HFFc6 (cell line): ENCODE results near the gene COPA. TPM values are rescaled to one million over a fixed set of nuclear protein-coding genes. Genes with fewer than 3 reads are reported as not detected.

Source experiments
- DNase-seq: peaks from one replicate; pipeline ENCODE4 v3.0.0-alpha.2; 2018
- H3K27ac Mint-ChIP-seq: 2 replicates; pipeline ENCODE4 v1.8.0; 2020; ENCODE audit warnings: mild to moderate bottlenecking, mixed read lengths
- H3K27me3 Mint-ChIP-seq: 2 replicates; pipeline ENCODE4 v1.8.0; 2021; ENCODE audit warnings: mild to moderate bottlenecking, moderate library complexity, mixed read lengths; ENCODE audit not compliant: insufficient read depth
- H3K36me3 Mint-ChIP-seq: 2 replicates; pipeline ENCODE4 v1.8.0; 2021; ENCODE audit warnings: low read depth, mixed read lengths
- H3K4me1 Mint-ChIP-seq: 2 replicates; pipeline ENCODE4 v1.8.0; 2020; ENCODE audit warnings: low read depth, mixed read lengths
- H3K4me3 Mint-ChIP-seq: 2 replicates; pipeline ENCODE4 v1.8.0; 2020; ENCODE audit warnings: mild to moderate bottlenecking, moderate library complexity, mixed read lengths
- H3K9me3 Mint-ChIP-seq: 2 replicates; pipeline ENCODE4 v1.8.0; 2020; ENCODE audit warnings: mild to moderate bottlenecking, mixed read lengths
- total RNA-seq, 6 experiments: library from RNA; stranded (reverse); fragmentation: NEBNext Ultra II Directional; extraction: Animal tissue kit (Norgen Biotek cat#: 25700); gene quantifications; 2 replicates in 1 of 6; 3 replicates in 5 of 6; pipeline ENCODE4 v1.2.3, GENCODE V29; 2021
- TF ChIP-seq, protein P1 (sequence below): fragments of 200-600 bp; sonication (generic); IDR thresholded peaks from 2 replicates; pipeline ENCODE4 v1.5.0; 2021; ENCODE audit warnings: antibody characterized with exemption, mild to moderate bottlenecking

COPA gene
- total RNA-seq, 6 experiments from 2014 or later = 218 to 257 (median 249) TPM

DNA sequence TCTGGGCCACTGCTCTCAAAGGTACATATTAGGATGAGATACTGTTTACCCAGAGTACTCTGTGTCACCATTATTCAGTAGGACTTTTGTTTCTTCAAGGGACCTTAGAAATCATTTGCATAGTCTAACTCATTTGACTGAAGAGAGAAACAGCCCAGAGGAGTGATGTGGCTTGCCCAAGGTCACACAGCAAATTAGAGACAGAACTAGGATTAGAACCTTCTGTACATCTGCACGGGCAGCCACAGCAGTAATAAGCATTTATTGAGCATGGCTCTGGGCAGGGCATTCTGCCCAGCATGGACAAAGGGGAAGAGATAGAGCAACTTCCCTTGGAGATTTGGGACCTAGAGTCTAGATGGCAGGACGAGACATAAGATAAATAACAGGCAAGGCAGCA is 18.1 kb upstream of the COPA start:
- H3K4me1 Mint-ChIP-seq = peaks cover 7% of the 10 kb centered on the region; the same call in 1 of the 2 replicates
- TF ChIP-seq, protein P1, sequence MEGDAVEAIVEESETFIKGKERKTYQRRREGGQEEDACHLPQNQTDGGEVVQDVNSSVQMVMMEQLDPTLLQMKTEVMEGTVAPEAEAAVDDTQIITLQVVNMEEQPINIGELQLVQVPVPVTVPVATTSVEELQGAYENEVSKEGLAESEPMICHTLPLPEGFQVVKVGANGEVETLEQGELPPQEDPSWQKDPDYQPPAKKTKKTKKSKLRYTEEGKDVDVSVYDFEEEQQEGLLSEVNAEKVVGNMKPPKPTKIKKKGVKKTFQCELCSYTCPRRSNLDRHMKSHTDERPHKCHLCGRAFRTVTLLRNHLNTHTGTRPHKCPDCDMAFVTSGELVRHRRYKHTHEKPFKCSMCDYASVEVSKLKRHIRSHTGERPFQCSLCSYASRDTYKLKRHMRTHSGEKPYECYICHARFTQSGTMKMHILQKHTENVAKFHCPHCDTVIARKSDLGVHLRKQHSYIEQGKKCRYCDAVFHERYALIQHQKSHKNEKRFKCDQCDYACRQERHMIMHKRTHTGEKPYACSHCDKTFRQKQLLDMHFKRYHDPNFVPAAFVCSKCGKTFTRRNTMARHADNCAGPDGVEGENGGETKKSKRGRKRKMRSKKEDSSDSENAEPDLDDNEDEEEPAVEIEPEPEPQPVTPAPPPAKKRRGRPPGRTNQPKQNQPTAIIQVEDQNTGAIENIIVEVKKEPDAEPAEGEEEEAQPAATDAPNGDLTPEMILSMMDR = no peak
- DNase-seq = no peak
- no peaks in the 10 kb centered on the region for H3K9me3 Mint-ChIP-seq
- no peak overlapping the region for H3K27ac Mint-ChIP-seq
- peaks cover 26% of the 10 kb centered on the region for H3K36me3 Mint-ChIP-seq
- no peak overlapping the region for H3K4me3 Mint-ChIP-seq
- peaks cover 2% of the 10 kb centered on the region; the same call in 1 of the 2 replicates for H3K27me3 Mint-ChIP-seq

DNA sequence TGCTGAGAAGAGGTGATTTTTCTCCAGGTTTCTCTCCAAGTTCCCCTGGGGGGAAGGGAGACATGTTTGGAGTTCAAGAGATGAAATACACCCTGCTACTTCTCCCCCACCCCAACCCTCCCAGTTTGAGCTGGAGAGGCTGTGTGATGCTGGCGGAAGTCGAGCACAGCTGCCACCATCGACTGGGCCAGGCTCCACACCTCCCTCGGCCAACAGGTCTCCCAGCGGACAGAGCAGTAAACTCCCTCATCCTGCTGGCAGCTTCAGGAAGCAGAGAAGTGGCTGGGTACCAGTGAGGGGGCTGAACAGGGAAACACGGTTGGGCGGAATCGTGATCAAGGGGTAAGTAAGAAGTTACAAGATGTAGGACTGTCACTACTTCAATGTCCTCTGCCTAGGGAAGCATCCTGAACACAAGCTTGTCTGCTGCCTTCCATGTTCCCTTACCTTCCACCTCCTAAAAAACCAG is 17.2 kb upstream of the COPA start:
- TF ChIP-seq, protein P1 = no peak
- H3K27me3 Mint-ChIP-seq = no peaks in the 10 kb centered on the region
- no peak overlapping the region for H3K27ac Mint-ChIP-seq
- no peak for DNase-seq
- H3K4me1 Mint-ChIP-seq = peaks cover 7% of the 10 kb centered on the region; the same call in 1 of the 2 replicates
- H3K9me3 Mint-ChIP-seq = no peaks in the 10 kb centered on the region
- H3K4me3 Mint-ChIP-seq = no peak overlapping the region
- H3K36me3 Mint-ChIP-seq = peaks cover 29% of the 10 kb centered on the region

DNA sequence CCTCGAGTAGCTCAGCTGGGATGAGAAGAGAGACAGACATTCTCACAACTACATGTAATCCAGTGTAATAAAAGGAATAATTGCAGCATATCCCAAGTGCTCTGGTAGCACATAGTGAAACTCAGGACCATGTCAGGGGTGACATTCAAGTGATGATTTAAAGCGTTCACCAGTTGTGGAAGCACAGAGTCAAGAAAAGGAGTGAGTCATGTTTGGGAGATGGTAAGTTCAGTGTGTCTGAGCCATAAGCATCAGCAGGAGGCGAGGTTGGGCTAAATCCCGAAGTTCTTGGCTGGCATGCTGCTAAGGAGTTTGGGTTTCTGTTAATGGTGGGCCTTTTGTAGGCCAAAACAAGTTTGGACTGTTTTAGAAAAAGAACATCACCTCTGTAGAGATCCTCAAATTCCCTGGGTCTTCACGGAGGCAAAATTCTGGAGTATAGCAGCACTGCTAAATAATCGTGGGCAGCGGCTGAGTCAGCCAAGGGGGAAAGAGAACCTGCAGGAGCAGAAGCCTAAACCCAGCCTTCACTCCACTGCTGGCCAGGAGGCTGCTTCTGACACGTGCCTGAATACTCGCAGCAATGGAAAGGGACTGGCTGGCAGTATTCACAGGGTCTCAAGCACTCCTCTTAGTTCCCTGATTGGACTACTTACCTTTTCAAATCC is 16.6 kb upstream of the COPA start:
- TF ChIP-seq, protein P1 = 0 out of 2 replicates have a peak, but pooled peaks have one; percentile 7
- DNase-seq = no peak
- no peak overlapping the region for H3K4me3 Mint-ChIP-seq

DNA sequence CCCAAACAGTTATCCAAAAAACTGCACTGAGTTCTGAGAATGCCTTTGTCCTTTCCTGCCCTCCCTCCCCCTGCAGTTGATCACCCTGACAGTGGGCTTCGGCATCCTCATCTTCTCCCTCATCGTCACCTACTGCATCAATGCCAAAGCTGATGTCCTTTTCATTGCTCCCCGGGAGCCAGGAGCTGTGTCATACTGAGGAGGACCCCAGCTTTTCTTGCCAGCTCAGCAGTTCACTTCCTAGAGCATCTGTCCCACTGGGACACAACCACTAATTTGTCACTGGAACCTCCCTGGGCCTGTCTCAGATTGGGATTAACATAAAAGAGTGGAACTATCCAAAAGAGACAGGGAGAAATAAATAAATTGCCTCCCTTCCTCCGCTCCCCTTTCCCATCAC is 15.0 kb upstream of the COPA start:
- TF ChIP-seq, protein P1 = no peak
- Mint-ChIP-seq H3K9me3 (no peaks in the 10 kb centered on the region), H3K4me3 (no peak overlapping the region), H3K36me3 (peaks cover 46% of the 10 kb centered on the region), H3K4me1 (peaks cover 7% of the 10 kb centered on the region; the same call in 1 of the 2 replicates), H3K27me3 (no peaks in the 10 kb centered on the region), H3K27ac (peak overlapping the region; percentile 2; the same call in 1 of the 2 replicates)
- DNase-seq = no peak

More for the DNA sequence above, 16.6 kb upstream of the COPA start:
- Mint-ChIP-seq H3K27ac (no peak overlapping the region), H3K27me3 (no peaks in the 10 kb centered on the region), H3K36me3 (peaks cover 32% of the 10 kb centered on the region), H3K9me3 (no peaks in the 10 kb centered on the region), H3K4me1 (peaks cover 7% of the 10 kb centered on the region; the same call in 1 of the 2 replicates)

DNA sequence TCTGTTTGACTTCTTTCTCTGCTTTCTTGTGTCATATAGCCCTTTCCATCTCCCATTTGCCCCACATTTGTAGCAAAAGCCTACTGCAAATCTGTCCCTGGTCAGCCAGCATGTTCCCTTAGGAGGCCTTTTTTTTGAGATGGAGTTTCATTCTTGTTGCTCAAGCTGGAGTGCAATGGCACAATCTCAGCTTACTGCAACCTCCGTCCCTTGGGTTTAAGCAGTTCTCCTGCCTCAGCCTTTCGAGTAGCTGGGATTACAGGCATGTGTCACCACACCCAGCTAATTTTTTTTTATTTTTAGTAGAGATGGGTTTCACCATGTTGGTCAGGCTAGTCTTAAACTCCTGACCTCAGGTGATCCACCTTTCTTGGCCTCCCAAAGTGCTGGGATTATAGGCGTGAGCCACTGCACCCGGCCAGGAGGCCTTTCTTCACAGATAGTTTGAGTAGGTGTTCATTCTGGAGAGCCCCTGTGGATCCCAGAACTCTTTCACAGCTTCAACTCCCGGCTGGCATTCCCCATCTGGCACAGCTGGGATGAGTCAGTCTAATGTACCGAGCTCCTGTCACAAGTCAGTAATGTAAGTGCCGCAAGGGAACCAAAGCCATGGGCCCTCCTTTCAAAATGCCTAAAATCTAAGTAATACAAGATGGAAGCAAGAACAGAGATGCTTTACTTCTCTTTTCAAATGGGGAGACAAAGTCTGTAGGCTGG is 14.4 kb upstream of the COPA start:
- DNase-seq = peak; percentile 25
- peaks cover 7% of the 10 kb centered on the region; the same call in 1 of the 2 replicates for H3K4me1 Mint-ChIP-seq
- H3K36me3 Mint-ChIP-seq = peaks cover 50% of the 10 kb centered on the region

More for the DNA sequence above, 14.4 kb upstream of the COPA start:
- Mint-ChIP-seq H3K27me3 (no peaks in the 10 kb centered on the region), H3K9me3 (no peaks in the 10 kb centered on the region), H3K4me3 (no peak overlapping the region), H3K27ac (no peak overlapping the region)
- TF ChIP-seq, protein P1 = no peak
